Endothelial cell of umbilical vein (primary cell): ENCODE results near the gene NSA2.

Source experiments
- CTCF ChIP-seq, 2 donors: IDR thresholded peaks; 1 replicate in 1 of 2; 2 replicates in 1 of 2; pipeline ENCODE4 v1.5.1; 2011; ENCODE audit warnings: low read length in 2 of 2, mild to moderate bottlenecking in 2 of 2, moderate library complexity in 2 of 2, control low read depth in 1 of 2, inconsistent platforms in 1 of 2, low read depth in 1 of 2; ENCODE audit not compliant: insufficient read depth in 1 of 2; ENCODE audit errors: extremely low read depth in 1 of 2
- POLR2AphosphoS5 ChIP-seq: IDR thresholded peaks from 2 replicates; pipeline ENCODE4 v1.6.1; 2012; ENCODE audit warnings: low read depth, mild to moderate bottlenecking, control low read depth, low read length, moderate library complexity; ENCODE audit not compliant: insufficient read depth

- TF ChIP-seq CTCF (IDR thresholded peaks at IDR 0.05; ENCODE audit: extremely low read depth in 1 of 2, insufficient read depth in 1 of 2, low read depth in 1 of 2, low read length in 2 of 2) (no peak), POLR2AphosphoS5 (no peak)
These were observed 34.1 kb downstream of the NSA2 start for GRCh38 chr5:74801197-74801596.
